ENCODE data around the gene NCBP2. TPM values are rescaled to one million over a fixed set of nuclear protein-coding genes. Genes with fewer than 3 reads are reported as not detected.

The NCBP2 gene
- total RNA-seq, 4 donors from 2014 or later = 33.3 to 63.3 (median 39.9) TPM

GRCh38 chr3:196987022-196987421, 44.7 kb upstream of the NCBP2 start:
- no peak for TF ChIP-seq CTCF (IDR thresholded peaks at IDR 0.05)
- DNase-seq (ENCODE audit: low spot score) = no peak
- ATAC-seq (ENCODE audit: low FRiP score) = no peak

DNA sequence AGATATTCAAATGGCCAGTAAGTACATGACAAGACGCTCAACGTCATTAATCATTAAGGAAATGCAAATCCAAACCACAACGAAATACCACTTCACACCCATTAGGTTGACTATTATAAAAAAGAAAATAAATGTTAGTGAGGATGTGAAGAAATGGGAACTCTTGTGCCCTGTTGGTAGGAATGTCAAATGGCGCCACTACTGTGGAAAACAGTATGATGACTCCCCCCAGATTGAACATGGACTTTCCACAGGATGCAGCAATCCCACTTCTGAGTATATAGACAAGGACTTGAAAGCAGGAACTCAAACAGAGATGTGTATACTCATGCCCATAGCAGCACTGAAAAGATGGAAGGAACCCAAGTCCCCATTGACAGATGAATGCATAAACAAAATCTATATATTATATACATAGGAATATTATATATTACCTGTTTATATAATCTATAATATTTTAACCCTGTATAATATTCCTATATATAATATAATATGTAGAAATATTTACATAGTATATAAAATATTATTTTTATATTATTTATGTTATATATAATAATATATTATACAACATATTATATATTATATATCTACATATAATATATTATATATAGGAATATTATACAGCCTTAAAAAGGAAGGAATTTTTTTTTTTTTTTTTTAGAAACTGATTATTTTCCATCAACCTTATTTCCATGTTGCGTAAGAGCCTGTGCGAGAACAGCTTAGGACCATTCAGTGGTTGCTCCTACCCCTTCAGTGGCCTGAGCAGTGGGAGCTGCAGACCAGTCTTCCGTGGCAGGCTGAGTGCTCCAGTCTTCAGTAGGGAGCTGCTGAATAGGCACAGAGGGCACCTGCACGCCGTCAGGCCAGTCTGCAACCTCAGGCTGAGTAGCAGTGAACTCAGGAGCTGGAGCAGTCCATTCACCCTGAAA, 43.9 kb upstream of the NCBP2 start:
- TF ChIP-seq CTCF (IDR thresholded peaks at IDR 0.05) = no peak
- DNase-seq (ENCODE audit: low spot score) = no peak
- ATAC-seq (ENCODE audit: low FRiP score) = no peak

DNA sequence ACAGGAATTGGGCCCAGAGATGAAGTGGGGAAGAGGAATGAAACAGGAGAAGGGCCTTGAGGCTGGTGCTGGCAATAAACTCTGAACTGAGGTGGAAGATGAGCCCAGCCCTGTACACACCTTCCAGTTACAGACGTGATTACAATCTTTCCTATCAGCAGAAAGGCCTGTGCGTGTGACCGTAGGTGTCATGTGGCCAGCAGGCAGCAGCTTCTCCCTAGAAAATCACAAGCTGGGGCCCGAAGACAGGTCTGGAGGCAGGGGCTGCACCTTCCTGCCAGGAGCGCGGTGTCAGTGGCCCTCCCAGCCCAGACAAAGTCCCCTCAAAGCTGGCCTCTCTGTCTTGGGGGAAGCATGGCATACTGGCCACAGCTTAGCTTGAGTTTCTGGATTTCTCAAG, 43.0 kb upstream of the NCBP2 start:
- TF ChIP-seq CTCF (IDR thresholded peaks at IDR 0.05) = no peak
- DNase-seq (ENCODE audit: low spot score) (no peak), ATAC-seq (ENCODE audit: low FRiP score) (no peak)

DNA sequence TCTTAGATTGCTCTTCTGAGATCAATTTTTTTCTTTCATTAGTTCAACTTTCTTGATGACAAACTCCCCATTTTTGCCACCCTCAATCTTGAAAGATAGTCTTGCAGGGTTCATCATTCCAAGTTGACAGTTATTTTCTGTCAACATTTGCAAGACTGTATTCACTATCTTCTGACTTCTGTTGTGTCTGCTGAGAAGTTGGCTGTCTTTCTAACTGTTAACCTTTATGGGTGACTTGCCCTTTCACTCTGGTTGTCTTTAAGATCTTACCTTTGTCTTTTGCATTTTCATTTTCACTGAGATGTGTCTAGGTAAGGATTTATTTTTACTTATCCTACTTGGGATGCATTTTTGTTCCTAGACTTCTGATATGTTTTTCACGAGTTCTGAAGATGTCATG, 40.9 kb upstream of the NCBP2 start:
- ATAC-seq (ENCODE audit: low FRiP score) (no peak), DNase-seq (ENCODE audit: low spot score) (no peak)
- TF ChIP-seq CTCF (IDR thresholded peaks at IDR 0.05) = no peak

DNA sequence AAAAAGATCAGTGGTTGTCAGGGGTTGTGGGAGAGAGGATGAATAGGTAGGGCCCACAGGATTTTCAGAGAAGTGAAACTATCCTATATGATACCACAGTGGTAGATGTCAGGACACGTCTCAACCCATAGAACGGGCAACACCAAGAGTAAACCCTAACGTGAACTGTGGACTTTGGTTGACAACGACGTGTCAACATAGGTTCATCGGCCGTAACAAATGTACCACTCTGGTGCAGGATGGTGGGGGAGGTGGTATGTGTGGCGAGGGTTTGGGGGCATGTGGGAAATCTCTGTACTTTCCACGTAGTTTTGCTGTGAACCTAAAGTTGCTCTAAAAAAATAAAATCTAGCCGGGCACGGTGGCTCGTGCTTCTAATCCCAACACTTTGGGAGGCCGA, 39.3 kb upstream of the NCBP2 start:
- no peak for ATAC-seq (ENCODE audit: low FRiP score)
- TF ChIP-seq CTCF (IDR thresholded peaks at IDR 0.05) = no peak
- DNase-seq (ENCODE audit: low spot score) = no peak

- ATAC-seq (ENCODE audit: low FRiP score) = peak; percentile 88
- no peak for TF ChIP-seq CTCF (IDR thresholded peaks at IDR 0.05)
- DNase-seq (ENCODE audit: low spot score) = peak; percentile 76
These were observed 37.2 kb upstream of the NCBP2 start for GRCh38 chr3:196979545-196979944.

DNA sequence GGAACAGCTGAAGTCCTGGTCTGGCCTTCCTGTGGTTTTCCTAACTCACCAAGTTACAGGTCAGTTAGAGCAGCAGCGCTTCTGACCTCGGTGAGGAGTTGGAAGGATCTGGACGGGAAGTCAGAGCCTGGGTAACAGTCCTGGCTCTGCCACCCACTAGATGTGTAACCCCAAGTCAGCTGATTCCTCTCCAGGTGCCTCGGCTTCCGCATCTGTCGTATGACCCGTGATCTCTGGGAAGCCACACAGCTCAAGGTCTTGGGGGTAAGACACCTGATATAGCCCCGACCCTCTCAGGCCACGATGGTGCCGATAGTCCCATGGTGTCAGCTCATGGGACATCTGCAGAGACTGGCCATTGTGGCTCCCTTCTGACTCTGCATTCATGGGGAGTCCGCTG, 34.6 kb upstream of the NCBP2 start:
- no peak for TF ChIP-seq CTCF (IDR thresholded peaks at IDR 0.05)
- DNase-seq (ENCODE audit: low spot score) = no peak
- ATAC-seq (ENCODE audit: low FRiP score) = no peak
